Measurements from ENCODE around the gene EPHB1.

GRCh38 chr3:135237371-135238143 is 442.5 kb downstream of the EPHB1 start:
- TF ChIP-seq ZFP3 (CRISPR knock-in tag; IDR thresholded peaks at IDR 0.05) (no peak), PATZ1 (CRISPR knock-in tag; IDR thresholded peaks at IDR 0.05; ENCODE audit: borderline replicate concordance) (no peak), PPARA (CRISPR knock-in tag; IDR thresholded peaks at IDR 0.05; ENCODE audit: borderline replicate concordance) (no peak), POU6F1 (CRISPR knock-in tag; IDR thresholded peaks at IDR 0.05; ENCODE audit: borderline replicate concordance, low read depth) (no peak), ZNF70 (CRISPR knock-in tag; IDR thresholded peaks at IDR 0.05) (no peak), ARNTL (CRISPR knock-in tag; IDR thresholded peaks at IDR 0.05; ENCODE audit: borderline replicate concordance, low read depth) (no peak), TSHZ2 (CRISPR knock-in tag; IDR thresholded peaks at IDR 0.05) (no peak), TCF4 (CRISPR knock-in tag; IDR thresholded peaks at IDR 0.05; ENCODE audit: borderline replicate concordance) (no peak), RARB (CRISPR knock-in tag; IDR thresholded peaks at IDR 0.05) (no peak), TOX (CRISPR knock-in tag; IDR thresholded peaks at IDR 0.05; ENCODE audit: borderline replicate concordance) (no peak), OSR1 (CRISPR knock-in tag; IDR thresholded peaks at IDR 0.05) (no peak), SNAI2 (CRISPR knock-in tag; IDR thresholded peaks at IDR 0.05) (no peak), ZFP30 (CRISPR knock-in tag; IDR thresholded peaks at IDR 0.05) (no peak), CSRNP3 (CRISPR knock-in tag; IDR thresholded peaks at IDR 0.05) (no peak)

Measured in SK-N-SH treated with all-trans-retinoic acid at 6 μM for 48 hours (cell line).